WTC11 (cell line): ENCODE results near the gene AGBL4. TPM values are rescaled to one million over a fixed set of nuclear protein-coding genes. Genes with fewer than 3 reads are reported as not detected.

Experiments used
- ATAC-seq: fragments of 200-7000 bp; cut with Tn5 transposase; 2 replicates; pipeline ENCODE4 v1.10.0; 2021; ENCODE audit warnings: mild to moderate bottlenecking, moderate library complexity
- CTCF ChIA-PET: fragments of 300-600 bp; sonication (Branson Sonifier 250); formaldehyde crosslinking; loops from one replicate; lab custom pipeline; 2021; ENCODE audit warnings: antibody characterized with exemption; lab: Charles Lee
- POLR2A ChIA-PET: fragments of 350-600 bp; sonication (Branson Sonifier 250); formaldehyde crosslinking; loops from one replicate; lab custom pipeline; 2021; ENCODE audit warnings: antibody characterized with exemption; lab: Charles Lee
- DNase-seq: peaks from one replicate; pipeline ENCODE4 v3.0.0; 2021; ENCODE audit warnings: low spot score
- H3K27ac Mint-ChIP-seq: 2 replicates; pipeline ENCODE4 v1.8.0; 2021; ENCODE audit warnings: mixed read lengths
- H3K27me3 Mint-ChIP-seq: 2 replicates; pipeline ENCODE4 v1.8.0; 2021; ENCODE audit warnings: low read depth, mild to moderate bottlenecking, moderate library complexity, mixed read lengths
- H3K36me3 Mint-ChIP-seq: 2 replicates; pipeline ENCODE4 v1.8.0; 2021; ENCODE audit warnings: mixed read lengths
- H3K4me1 Mint-ChIP-seq: 2 replicates; pipeline ENCODE4 v1.8.0; 2022; ENCODE audit warnings: mixed read lengths
- H3K4me3 Mint-ChIP-seq: 2 replicates; pipeline ENCODE4 v1.8.0; 2021; ENCODE audit warnings: mild to moderate bottlenecking, moderate library complexity, mixed read lengths
- H3K9me3 Mint-ChIP-seq: 2 replicates; pipeline ENCODE4 v1.8.0; 2021; ENCODE audit warnings: mixed read lengths
- CBFB ChIP-seq: sonication (generic); formaldehyde crosslinking; IDR thresholded peaks from 2 replicates; pipeline ENCODE4 v1.8.1; 2022; ENCODE audit warnings: mild to moderate bottlenecking, low read depth, missing genetic modification reagents
- FOXJ3 ChIP-seq: sonication (generic); formaldehyde crosslinking; IDR thresholded peaks from 2 replicates; pipeline ENCODE4 v1.9.0; 2021; ENCODE audit warnings: missing genetic modification reagents, mild to moderate bottlenecking, borderline replicate concordance
- MXD4 ChIP-seq: fragments of 250-450 bp; sonication (Bioruptor Pico); IDR thresholded peaks from 2 replicates; pipeline ENCODE4 v1.8.0; 2021; ENCODE audit warnings: mild to moderate bottlenecking, moderate library complexity, borderline replicate concordance
- NFYB ChIP-seq: sonication (generic); formaldehyde crosslinking; conservative IDR thresholded peaks from 2 replicates; pipeline ENCODE4 v1.8.0; 2022; ENCODE audit warnings: low read depth, missing genetic modification reagents
- NR1H2 ChIP-seq: sonication (generic); formaldehyde crosslinking; IDR thresholded peaks from 2 replicates; pipeline ENCODE4 v1.9.0; 2021; ENCODE audit warnings: mild to moderate bottlenecking, moderate library complexity, missing genetic modification reagents
- NR3C1 ChIP-seq: sonication (generic); formaldehyde crosslinking; conservative IDR thresholded peaks from 2 replicates; pipeline ENCODE4 v1.8.1; 2023; ENCODE audit warnings: low read depth, mild to moderate bottlenecking, missing genetic modification reagents
- RORB ChIP-seq: fragments of 250-450 bp; sonication (Bioruptor Pico); IDR thresholded peaks from 2 replicates; pipeline ENCODE4 v1.9.0; 2021; ENCODE audit warnings: mild to moderate bottlenecking
- TEAD1 ChIP-seq: sonication (generic); formaldehyde crosslinking; IDR thresholded peaks from 2 replicates; pipeline ENCODE4 v1.8.0; 2022; ENCODE audit warnings: mild to moderate bottlenecking, missing genetic modification reagents
- ZBTB21 ChIP-seq: sonication (generic); formaldehyde crosslinking; IDR thresholded peaks from 2 replicates; pipeline ENCODE4 v1.8.1; 2023; ENCODE audit warnings: mild to moderate bottlenecking, missing genetic modification reagents, borderline replicate concordance
- ZNF121 ChIP-seq: sonication (generic); formaldehyde crosslinking; IDR thresholded peaks from 2 replicates; pipeline ENCODE4 v1.8.0; 2023; ENCODE audit warnings: missing genetic modification reagents
- ZNF317 ChIP-seq: sonication (generic); formaldehyde crosslinking; IDR thresholded peaks from 2 replicates; pipeline ENCODE4 v1.8.1; 2023; ENCODE audit warnings: low read depth, mild to moderate bottlenecking, moderate library complexity, missing genetic modification reagents, borderline replicate concordance
- ZNF671 ChIP-seq: fragments of 250-450 bp; sonication (Bioruptor Pico); IDR thresholded peaks from 2 replicates; pipeline ENCODE4 v1.8.0; 2021; ENCODE audit warnings: mild to moderate bottlenecking
- total RNA-seq: library from RNA; stranded (reverse); gene quantifications from 3 replicates; pipeline ENCODE4 v1.2.3, GENCODE V29; 2021
- TF ChIP-seq, protein P1 (sequence below): sonication (generic); formaldehyde crosslinking; IDR thresholded peaks from 2 replicates; pipeline ENCODE4 v1.8.1; 2022; ENCODE audit warnings: low read depth, missing genetic modification reagents, borderline replicate concordance
- TF ChIP-seq, protein P2 (sequence below): sonication (generic); formaldehyde crosslinking; IDR thresholded peaks from 2 replicates; pipeline ENCODE4 v1.8.1; 2022; ENCODE audit warnings: low read depth, mild to moderate bottlenecking, moderate library complexity, missing genetic modification reagents, borderline replicate concordance
- TF ChIP-seq, protein P3 (sequence below): sonication (generic); formaldehyde crosslinking; IDR thresholded peaks from 2 replicates; pipeline ENCODE4 v1.8.1; 2023; ENCODE audit warnings: mild to moderate bottlenecking, missing genetic modification reagents
- TF ChIP-seq, protein P4 (sequence below): fragments of 250-450 bp; sonication (Bioruptor Pico); IDR thresholded peaks from 2 replicates; pipeline ENCODE4 v1.9.0; 2021; ENCODE audit warnings: mild to moderate bottlenecking
- TF ChIP-seq, protein P5 (sequence below): sonication (generic); formaldehyde crosslinking; IDR thresholded peaks from 2 replicates; pipeline ENCODE4 v1.8.1; 2023; ENCODE audit warnings: mild to moderate bottlenecking, moderate library complexity, missing genetic modification reagents
- TF ChIP-seq, protein P6 (sequence below): sonication (generic); formaldehyde crosslinking; IDR thresholded peaks from 2 replicates; pipeline ENCODE4 v1.8.1; 2023; ENCODE audit warnings: mild to moderate bottlenecking, missing genetic modification reagents, moderate library complexity
- TF ChIP-seq, protein P7 (sequence below): sonication (generic); formaldehyde crosslinking; IDR thresholded peaks from 2 replicates; pipeline ENCODE4 v1.8.1; 2023; ENCODE audit warnings: mild to moderate bottlenecking, missing genetic modification reagents, moderate library complexity

AGBL4 gene
- total RNA-seq, 1 experiment from 2014 or later = 0.87 TPM

DNA sequence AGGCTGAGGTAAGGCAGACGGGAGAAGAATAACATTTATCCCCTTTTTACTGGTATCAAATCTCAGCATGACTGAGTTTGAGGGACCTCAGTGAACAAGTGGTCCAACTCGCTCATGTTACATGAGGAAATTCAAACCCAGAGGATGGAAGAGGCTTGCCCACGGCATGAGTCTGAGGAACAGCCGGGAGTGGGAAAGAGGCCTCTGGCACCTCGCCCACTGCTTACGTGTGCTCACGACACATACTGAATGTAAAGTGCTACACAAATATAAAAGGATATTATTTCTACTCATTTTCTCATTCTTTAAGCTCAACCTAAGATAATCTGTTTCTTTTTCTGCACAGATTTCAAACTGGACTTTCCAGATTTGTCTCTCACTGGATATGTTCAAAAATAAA lies 1261.8 kb downstream of the AGBL4 start:
- Mint-ChIP-seq H3K36me3 (peaks cover 30% of the 10 kb centered on the region), H3K27ac (no peak overlapping the region), H3K4me1 (peaks cover 12% of the 10 kb centered on the region), H3K27me3 (no peaks in the 10 kb centered on the region), H3K9me3 (no peaks in the 10 kb centered on the region), H3K4me3 (no peak overlapping the region)
- ATAC-seq = no peak
- TF ChIP-seq TEAD1 (CRISPR knock-in tag) (no peak), ZNF317 (CRISPR knock-in tag) (no peak), CBFB (no peak), ZBTB21 (CRISPR knock-in tag) (no peak), NFYB (CRISPR knock-in tag) (no peak), NR1H2 (CRISPR knock-in tag) (no peak), NR3C1 (CRISPR knock-in tag) (no peak), ZNF671 (no peak), ZNF121 (CRISPR knock-in tag) (no peak)
- TF ChIP-seq, protein P1, sequence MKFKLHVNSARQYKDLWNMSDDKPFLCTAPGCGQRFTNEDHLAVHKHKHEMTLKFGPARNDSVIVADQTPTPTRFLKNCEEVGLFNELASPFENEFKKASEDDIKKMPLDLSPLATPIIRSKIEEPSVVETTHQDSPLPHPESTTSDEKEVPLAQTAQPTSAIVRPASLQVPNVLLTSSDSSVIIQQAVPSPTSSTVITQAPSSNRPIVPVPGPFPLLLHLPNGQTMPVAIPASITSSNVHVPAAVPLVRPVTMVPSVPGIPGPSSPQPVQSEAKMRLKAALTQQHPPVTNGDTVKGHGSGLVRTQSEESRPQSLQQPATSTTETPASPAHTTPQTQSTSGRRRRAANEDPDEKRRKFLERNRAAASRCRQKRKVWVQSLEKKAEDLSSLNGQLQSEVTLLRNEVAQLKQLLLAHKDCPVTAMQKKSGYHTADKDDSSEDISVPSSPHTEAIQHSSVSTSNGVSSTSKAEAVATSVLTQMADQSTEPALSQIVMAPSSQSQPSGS (CRISPR knock-in tag) = no peak
- TF ChIP-seq, protein P2, sequence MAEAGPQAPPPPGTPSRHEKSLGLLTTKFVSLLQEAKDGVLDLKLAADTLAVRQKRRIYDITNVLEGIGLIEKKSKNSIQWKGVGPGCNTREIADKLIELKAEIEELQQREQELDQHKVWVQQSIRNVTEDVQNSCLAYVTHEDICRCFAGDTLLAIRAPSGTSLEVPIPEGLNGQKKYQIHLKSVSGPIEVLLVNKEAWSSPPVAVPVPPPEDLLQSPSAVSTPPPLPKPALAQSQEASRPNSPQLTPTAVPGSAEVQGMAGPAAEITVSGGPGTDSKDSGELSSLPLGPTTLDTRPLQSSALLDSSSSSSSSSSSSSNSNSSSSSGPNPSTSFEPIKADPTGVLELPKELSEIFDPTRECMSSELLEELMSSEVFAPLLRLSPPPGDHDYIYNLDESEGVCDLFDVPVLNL (CRISPR knock-in tag) = no peak
- TF ChIP-seq, protein P3, sequence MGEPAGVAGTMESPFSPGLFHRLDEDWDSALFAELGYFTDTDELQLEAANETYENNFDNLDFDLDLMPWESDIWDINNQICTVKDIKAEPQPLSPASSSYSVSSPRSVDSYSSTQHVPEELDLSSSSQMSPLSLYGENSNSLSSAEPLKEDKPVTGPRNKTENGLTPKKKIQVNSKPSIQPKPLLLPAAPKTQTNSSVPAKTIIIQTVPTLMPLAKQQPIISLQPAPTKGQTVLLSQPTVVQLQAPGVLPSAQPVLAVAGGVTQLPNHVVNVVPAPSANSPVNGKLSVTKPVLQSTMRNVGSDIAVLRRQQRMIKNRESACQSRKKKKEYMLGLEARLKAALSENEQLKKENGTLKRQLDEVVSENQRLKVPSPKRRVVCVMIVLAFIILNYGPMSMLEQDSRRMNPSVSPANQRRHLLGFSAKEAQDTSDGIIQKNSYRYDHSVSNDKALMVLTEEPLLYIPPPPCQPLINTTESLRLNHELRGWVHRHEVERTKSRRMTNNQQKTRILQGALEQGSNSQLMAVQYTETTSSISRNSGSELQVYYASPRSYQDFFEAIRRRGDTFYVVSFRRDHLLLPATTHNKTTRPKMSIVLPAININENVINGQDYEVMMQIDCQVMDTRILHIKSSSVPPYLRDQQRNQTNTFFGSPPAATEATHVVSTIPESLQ (CRISPR knock-in tag) = no peak
- TF ChIP-seq, protein P4, sequence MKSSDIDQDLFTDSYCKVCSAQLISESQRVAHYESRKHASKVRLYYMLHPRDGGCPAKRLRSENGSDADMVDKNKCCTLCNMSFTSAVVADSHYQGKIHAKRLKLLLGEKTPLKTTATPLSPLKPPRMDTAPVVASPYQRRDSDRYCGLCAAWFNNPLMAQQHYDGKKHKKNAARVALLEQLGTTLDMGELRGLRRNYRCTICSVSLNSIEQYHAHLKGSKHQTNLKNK (CRISPR knock-in tag) = no peak
- TF ChIP-seq, protein P5, sequence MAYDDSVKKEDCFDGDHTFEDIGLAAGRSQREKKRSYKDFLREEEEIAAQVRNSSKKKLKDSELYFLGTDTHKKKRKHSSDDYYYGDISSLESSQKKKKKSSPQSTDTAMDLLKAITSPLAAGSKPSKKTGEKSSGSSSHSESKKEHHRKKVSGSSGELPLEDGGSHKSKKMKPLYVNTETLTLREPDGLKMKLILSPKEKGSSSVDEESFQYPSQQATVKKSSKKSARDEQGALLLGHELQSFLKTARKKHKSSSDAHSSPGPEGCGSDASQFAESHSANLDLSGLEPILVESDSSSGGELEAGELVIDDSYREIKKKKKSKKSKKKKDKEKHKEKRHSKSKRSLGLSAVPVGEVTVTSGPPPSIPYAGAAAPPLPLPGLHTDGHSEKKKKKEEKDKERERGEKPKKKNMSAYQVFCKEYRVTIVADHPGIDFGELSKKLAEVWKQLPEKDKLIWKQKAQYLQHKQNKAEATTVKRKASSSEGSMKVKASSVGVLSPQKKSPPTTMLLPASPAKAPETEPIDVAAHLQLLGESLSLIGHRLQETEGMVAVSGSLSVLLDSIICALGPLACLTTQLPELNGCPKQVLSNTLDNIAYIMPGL (CRISPR knock-in tag) = no peak
- TF ChIP-seq, protein P6, sequence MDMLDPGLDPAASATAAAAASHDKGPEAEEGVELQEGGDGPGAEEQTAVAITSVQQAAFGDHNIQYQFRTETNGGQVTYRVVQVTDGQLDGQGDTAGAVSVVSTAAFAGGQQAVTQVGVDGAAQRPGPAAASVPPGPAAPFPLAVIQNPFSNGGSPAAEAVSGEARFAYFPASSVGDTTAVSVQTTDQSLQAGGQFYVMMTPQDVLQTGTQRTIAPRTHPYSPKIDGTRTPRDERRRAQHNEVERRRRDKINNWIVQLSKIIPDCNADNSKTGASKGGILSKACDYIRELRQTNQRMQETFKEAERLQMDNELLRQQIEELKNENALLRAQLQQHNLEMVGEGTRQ = no peak
- no peak for DNase-seq
- POLR2A ChIA-PET = no interaction called here
- CTCF ChIA-PET = no interaction called here

DNA sequence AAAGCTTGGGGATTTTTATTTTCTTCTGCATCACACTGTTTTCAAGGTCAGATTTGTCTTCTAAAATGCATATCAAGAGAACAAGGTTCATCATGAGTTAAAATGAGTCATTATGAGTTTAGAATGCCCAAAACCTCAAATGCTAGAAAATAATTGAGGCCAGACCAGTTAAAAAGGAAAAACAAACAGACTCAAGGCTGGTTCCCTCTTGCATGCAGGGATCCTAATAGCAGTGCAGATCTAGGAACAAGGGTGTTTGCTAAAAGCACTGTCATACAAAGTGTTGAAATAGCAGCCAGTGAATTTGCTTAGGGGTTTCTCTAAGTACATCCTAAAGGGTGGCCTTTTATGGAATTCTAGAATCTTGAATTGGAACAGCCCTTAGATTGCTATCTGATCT lies 1262.3 kb downstream of the AGBL4 start:
- no peak for ATAC-seq

More for the DNA sequence above, 1262.3 kb downstream of the AGBL4 start:
- H3K27me3 Mint-ChIP-seq = no peaks in the 10 kb centered on the region
- H3K4me3 Mint-ChIP-seq = no peak overlapping the region
- CTCF ChIA-PET = no interaction called here
- DNase-seq = no peak
- peaks cover 12% of the 10 kb centered on the region for H3K4me1 Mint-ChIP-seq
- H3K27ac Mint-ChIP-seq = no peak overlapping the region
- H3K36me3 Mint-ChIP-seq = peaks cover 33% of the 10 kb centered on the region
- no peaks in the 10 kb centered on the region for H3K9me3 Mint-ChIP-seq
- POLR2A ChIA-PET = no interaction called here
- TF ChIP-seq MXD4 (CRISPR knock-in tag) (no peak), RORB (no peak), FOXJ3 (CRISPR knock-in tag) (no peak)
- TF ChIP-seq, protein P7, sequence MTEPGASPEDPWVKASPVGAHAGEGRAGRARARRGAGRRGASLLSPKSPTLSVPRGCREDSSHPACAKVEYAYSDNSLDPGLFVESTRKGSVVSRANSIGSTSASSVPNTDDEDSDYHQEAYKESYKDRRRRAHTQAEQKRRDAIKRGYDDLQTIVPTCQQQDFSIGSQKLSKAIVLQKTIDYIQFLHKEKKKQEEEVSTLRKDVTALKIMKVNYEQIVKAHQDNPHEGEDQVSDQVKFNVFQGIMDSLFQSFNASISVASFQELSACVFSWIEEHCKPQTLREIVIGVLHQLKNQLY (CRISPR knock-in tag) = no peak
- TF ChIP-seq, all 79 proteins: peak for 0
